GM12801 (cell line): ENCODE measurements around the gene WNT5A.

Experiments used
- TF ChIP-seq, protein P1 (sequence below): IDR thresholded peaks from one replicate; pipeline ENCODE4 v1.5.1; 2011; ENCODE audit warnings: control low read depth; ENCODE audit not compliant: insufficient read length; ENCODE audit errors: extremely low read depth

The WNT5A gene

DNA sequence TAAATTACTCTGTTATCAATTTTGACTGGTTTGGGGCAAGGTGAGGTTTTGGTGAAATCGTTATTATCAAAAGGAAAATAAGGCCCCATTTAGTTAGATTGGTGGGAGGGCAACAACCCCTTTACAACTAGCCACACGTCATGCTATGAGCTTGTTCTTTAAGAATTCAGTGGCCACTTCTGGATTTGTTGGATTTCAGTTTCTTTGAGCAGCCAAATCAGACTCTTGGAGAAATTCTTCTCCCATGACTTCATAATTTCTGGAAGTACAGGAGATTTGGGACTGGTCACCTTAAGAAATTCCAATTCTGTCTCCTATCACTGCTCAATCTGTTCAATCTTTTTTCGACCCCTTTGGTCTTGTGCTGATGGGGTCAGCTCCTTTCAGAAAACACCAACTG lies 14.8 kb upstream of the WNT5A start:
- TF ChIP-seq, protein P1, sequence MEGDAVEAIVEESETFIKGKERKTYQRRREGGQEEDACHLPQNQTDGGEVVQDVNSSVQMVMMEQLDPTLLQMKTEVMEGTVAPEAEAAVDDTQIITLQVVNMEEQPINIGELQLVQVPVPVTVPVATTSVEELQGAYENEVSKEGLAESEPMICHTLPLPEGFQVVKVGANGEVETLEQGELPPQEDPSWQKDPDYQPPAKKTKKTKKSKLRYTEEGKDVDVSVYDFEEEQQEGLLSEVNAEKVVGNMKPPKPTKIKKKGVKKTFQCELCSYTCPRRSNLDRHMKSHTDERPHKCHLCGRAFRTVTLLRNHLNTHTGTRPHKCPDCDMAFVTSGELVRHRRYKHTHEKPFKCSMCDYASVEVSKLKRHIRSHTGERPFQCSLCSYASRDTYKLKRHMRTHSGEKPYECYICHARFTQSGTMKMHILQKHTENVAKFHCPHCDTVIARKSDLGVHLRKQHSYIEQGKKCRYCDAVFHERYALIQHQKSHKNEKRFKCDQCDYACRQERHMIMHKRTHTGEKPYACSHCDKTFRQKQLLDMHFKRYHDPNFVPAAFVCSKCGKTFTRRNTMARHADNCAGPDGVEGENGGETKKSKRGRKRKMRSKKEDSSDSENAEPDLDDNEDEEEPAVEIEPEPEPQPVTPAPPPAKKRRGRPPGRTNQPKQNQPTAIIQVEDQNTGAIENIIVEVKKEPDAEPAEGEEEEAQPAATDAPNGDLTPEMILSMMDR: no peak

DNA sequence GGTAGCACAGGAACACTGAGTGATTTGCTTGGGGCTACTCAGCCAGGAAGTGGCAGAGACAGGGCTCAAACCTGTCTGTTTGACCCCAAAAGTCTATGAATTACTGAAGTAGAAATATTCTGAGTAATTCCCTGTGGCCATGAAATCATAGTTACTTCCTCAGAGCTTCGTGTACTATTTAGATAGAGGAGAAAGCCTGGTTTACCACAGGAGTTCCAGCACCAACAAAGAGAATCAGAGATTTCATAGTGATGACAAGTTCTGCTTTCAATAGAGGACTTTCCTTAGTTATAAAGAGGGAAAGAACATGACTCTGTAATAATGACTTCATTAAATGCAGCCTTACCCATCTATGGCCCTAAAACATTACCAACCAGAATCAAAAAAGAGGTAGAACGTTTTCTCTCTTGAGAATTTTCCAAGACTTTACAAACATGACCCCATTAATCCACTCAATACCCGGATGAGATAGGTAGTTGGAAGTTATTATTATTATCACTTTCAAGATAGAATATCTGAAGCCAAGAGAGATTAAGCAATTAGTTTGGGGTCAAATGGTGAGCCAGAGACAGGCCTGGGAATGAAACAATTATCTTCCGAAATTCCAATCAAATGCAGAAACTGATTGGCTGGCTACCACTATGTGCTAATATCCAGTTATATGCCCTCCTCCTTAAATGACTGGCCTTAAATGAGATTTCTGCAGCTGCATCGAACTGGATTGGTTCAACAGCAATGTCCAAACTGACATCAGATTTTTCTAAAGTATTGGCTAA lies 13.6 kb upstream of the WNT5A start:
- TF ChIP-seq, protein P1: no peak

DNA sequence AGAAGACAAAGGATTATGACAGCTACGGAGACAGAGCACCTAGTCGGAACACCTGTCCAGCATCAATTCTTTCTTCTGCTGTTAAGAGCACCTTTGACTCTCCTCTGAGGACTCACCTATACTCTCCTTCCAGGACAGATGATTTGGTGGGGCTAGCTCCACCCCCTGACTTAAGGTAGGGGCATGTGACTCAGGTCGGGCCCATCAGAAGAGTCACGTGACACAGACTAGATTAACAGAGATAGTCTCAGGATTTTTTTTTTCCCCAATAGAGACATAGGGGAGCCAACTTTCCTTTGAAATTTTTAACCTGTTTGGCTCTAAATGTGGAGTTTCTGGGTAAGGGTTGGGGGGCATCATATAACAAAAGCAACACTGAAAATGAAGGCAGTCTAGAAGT lies 11.4 kb upstream of the WNT5A start:
- TF ChIP-seq, protein P1: no peak

DNA sequence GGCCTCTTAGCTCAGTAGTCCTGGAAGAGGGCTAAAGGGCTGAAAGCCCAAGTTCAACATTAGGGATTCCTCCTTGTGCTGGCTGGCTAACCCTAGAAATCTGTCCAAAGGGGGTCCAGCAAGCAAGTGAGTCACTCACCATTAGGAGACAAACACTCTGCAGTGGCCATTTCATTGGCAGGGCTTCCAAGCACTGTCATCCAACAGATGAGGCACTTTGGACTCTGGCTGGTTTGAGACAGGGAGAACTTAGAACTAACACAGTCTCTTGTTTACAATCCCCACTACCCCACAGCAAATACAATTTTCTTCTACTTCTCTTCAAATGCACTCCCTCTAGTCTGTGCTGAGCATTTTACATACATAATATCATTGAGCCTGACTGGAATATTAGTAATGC lies 10.1 kb upstream of the WNT5A start:
- TF ChIP-seq, protein P1: no peak

DNA sequence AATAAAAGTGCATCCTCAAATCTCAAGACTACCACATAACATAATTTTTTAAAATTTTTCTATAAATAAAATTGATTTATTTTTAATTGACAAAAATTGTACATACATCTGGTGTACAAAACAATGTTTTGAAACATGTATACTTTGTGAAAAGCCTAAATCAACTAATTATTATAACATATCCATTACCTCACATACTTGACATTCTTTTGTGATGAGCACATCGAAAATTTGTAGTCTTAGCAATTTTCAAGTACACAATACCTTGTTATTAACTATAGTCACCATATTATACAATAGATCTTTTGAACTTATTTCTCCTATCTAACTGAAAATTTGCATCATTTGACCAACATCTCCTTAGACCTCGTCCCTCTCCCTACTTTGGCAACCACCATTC lies 7.9 kb upstream of the WNT5A start:
- TF ChIP-seq, protein P1: no peak

DNA sequence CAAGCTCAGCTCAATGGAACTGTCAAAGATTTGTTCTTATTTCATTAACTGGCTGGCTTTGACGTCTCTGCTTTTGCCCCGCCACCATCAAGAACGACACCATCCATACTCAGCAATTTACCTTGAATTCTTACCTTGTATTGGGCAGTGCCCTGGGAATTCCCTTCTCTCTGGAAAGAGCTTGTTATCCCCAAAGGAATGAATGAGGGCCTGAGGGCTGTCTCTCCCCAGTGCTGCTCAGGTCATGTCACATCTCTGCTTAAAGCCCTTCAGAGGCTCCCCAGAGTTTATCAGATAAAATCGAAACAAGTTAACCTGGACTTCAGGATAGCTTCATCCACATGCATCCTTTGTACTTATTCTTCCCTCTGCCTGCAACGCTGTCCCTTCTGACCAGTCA lies 5.9 kb upstream of the WNT5A start:
- TF ChIP-seq, protein P1: no peak

DNA sequence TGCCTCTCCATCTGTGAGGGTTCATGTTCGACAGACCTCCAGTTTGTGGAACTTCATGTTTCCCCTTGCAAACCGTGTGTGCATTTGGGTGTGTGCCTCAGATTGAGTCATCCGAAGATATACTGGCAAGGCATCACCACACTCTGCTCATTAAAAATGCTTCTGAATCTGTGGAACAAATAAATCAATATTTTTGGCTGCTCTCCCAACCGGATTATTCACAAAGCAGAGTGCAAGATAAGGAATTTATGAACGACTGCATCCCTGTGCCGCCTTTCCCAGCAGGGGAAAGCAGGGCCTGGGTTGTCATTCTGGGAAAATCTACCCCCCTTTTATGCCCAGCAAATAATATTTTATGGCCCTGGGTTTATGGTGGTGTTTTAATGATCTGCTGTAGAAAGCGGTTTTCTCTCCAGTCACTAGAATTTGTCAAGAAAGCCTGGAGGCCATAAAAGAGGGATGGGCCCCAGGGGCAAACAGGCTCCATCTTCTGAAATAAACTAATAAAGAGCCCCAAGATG lies 4.2 kb upstream of the WNT5A start:
- TF ChIP-seq, protein P1: no peak
